CD4-positive, alpha-beta T cell (primary cell): Measurements from ENCODE around the gene DDT. TPM values are rescaled to one million over a fixed set of nuclear protein-coding genes. Genes with fewer than 3 reads are reported as not detected.
A peak's percentile ranks its signal among the peaks of the same experiment; 100 is the strongest.
"Not testable (repeated sequence)": the region's sequence is repeated elsewhere in the genome, so short reads cannot be mapped to it uniquely, and the experiment has no call there.

Source experiments
- ATAC-seq: fragments of 200-7000 bp; cut with Tn5 transposase; one replicate; pipeline ENCODE4 v1.10.0; 2022; ENCODE audit warnings: mild to moderate bottlenecking; ENCODE audit not compliant: poor library complexity
- CTCF ChIA-PET: fragments of 350-600 bp; sonication (Branson Sonifier 250); formaldehyde crosslinking; loops from one replicate; lab custom pipeline; 2021; ENCODE audit warnings: antibody characterized with exemption, inconsistent platforms; lab: Charles Lee
- POLR2A ChIA-PET: fragments of 350-600 bp; sonication (Branson Sonifier 250); formaldehyde crosslinking; loops from one replicate; lab custom pipeline; 2021; ENCODE audit warnings: antibody characterized with exemption, inconsistent platforms; lab: Charles Lee
- DNase-seq, 14 experiments: peaks; one replicate each; pipeline ENCODE4 v3.0.0-alpha.2; 2013 to 2020; ENCODE audit warnings: mixed read lengths in 2 of 14
- H3K27ac ChIP-seq, 2 donors: one replicate each; pipeline versions ENCODE4 v1.5.1 to v1.7.0; 2013; ENCODE audit warnings: low read length in 2 of 2, low read depth in 1 of 2, mild to moderate bottlenecking in 1 of 2
- H3K27me3 ChIP-seq, 2 experiments: 1 replicate in 1 of 2; 2 replicates in 1 of 2; pipeline versions ENCODE4 v1.6.1 to v1.7.0; 2013; ENCODE audit warnings: low read length in 2 of 2, control low read depth in 1 of 2, mild to moderate bottlenecking in 1 of 2, moderate library complexity in 1 of 2; ENCODE audit not compliant: insufficient read depth in 2 of 2, control insufficient read depth in 1 of 2
- H3K36me3 ChIP-seq: one replicate; pipeline ENCODE4 v1.6.1; 2013; ENCODE audit warnings: low read length, control low read depth; ENCODE audit not compliant: insufficient read depth
- H3K4me1 ChIP-seq: one replicate; pipeline ENCODE4 v1.6.1; 2013; ENCODE audit warnings: low read length, control low read depth; ENCODE audit not compliant: insufficient read depth
- H3K4me3 ChIP-seq: one replicate; pipeline ENCODE4 v1.5.1; 2013; ENCODE audit warnings: mild to moderate bottlenecking, low read length, moderate library complexity
- H3K9me3 ChIP-seq, 2 experiments: 1 replicate in 1 of 2; 2 replicates in 1 of 2; pipeline versions ENCODE4 v1.6.1 to v1.7.0; 2013; ENCODE audit warnings: low read length in 2 of 2, mild to moderate bottlenecking in 2 of 2, control low read depth in 1 of 2, moderate library complexity in 1 of 2; ENCODE audit not compliant: control insufficient read depth in 1 of 2, insufficient read depth in 1 of 2
- H3K27ac Mint-ChIP-seq: one replicate; pipeline ENCODE4 v1.8.0; 2020; ENCODE audit warnings: mixed read lengths
- H3K27me3 Mint-ChIP-seq: one replicate; pipeline ENCODE4 v1.8.0; 2021; ENCODE audit warnings: mixed read lengths
- H3K36me3 Mint-ChIP-seq: one replicate; pipeline ENCODE4 v1.8.0; 2021; ENCODE audit warnings: low read depth, mixed read lengths
- H3K4me1 Mint-ChIP-seq: one replicate; pipeline ENCODE4 v1.8.0; 2021; ENCODE audit warnings: low read depth, mixed read lengths
- H3K4me3 Mint-ChIP-seq: one replicate; pipeline ENCODE4 v1.8.0; 2020; ENCODE audit warnings: mild to moderate bottlenecking, mixed read lengths
- H3K9me3 Mint-ChIP-seq: one replicate; pipeline ENCODE4 v1.8.0; 2020; ENCODE audit warnings: mixed read lengths
- intact Hi-C, 2 experiments: fragments of 100-400 bp; cut with DNase I in 1 of 2; cut with micrococcal nuclease in 1 of 2; formaldehyde crosslinking; loops; one replicate each; pipeline versions ENCODE4 v1.15.1 to v1.9.0; 2023 to 2025; cut with DNase I, micrococcal nuclease
- total RNA-seq, 174 experiments: library from RNA in 2 of 174; stranded (reverse) in 2 of 174; gene quantifications; one replicate each; pipeline ENCODE4 v1.2.3 and lab custom pipeline; 2021 to 2026

DDT gene
- total RNA-seq, 2 experiments from 2014 or later: 82.3 to 84.3 TPM

GRCh38 chr22:23979557-23980240, 5.5 kb upstream of the DDT start, which contains the start of gene GSTT2:
TSS of gene GSTT2 (plus strand) at chr22:23980134.
- not testable (repeated sequence) for H3K4me3 Mint-ChIP-seq
- intact Hi-C loops: loop anchor here in 1 of 2 experiments (10.0 kb wide), 1 partner anchor 55 kb away; no protein-coding TSS in a partner anchor

GRCh38 chr22:23977304-23977703, 3.1 kb upstream of the DDT start:
- intact Hi-C loops: loop anchor here in 1 of 2 experiments (10.0 kb wide), 1 partner anchor 53 kb away; no protein-coding TSS in a partner anchor
- H3K27ac Mint-ChIP-seq, CTCF ChIA-PET, H3K9me3 Mint-ChIP-seq, H3K4me3 Mint-ChIP-seq, ATAC-seq, H3K27ac ChIP-seq, H3K4me1 Mint-ChIP-seq, POLR2A ChIA-PET, H3K4me3 ChIP-seq, H3K27me3 Mint-ChIP-seq, DNase-seq, H3K4me1 ChIP-seq, H3K9me3 ChIP-seq, H3K36me3 Mint-ChIP-seq, H3K27me3 ChIP-seq, H3K36me3 ChIP-seq: not testable (repeated sequence)

More at GRCh38 chr22:23979557-23980240, 5.5 kb upstream of the DDT start, which contains the start of gene GSTT2:
- DNase-seq, POLR2A ChIA-PET, H3K4me3 ChIP-seq, H3K4me1 Mint-ChIP-seq, H3K27ac ChIP-seq, H3K9me3 Mint-ChIP-seq, H3K4me1 ChIP-seq, H3K27me3 Mint-ChIP-seq, H3K27me3 ChIP-seq, H3K36me3 Mint-ChIP-seq, H3K9me3 ChIP-seq, ATAC-seq, H3K27ac Mint-ChIP-seq, H3K36me3 ChIP-seq, CTCF ChIA-PET: not testable (repeated sequence)

GRCh38 chr22:23974836-23975352, 653 bp upstream of the DDT start:
- intact Hi-C loops: loop anchor here (5.0 to 10.0 kb wide), 2 partner anchors 48 to 50 kb away; no protein-coding TSS in a partner anchor
- POLR2A ChIA-PET: not testable (repeated sequence)

GRCh38 chr22:23971927-23972326, 2.3 kb downstream of the DDT start:
- intact Hi-C loops: loop anchor here (5.0 to 10.0 kb wide), 2 partner anchors 45 to 47 kb away; no protein-coding TSS in a partner anchor
- peaks cover 30% of the 10 kb centered on the region for H3K36me3 Mint-ChIP-seq
- Histone ChIP-seq H3K36me3 (peaks cover 22% of the 10 kb centered on the region), H3K4me1 (peaks cover 19% of the 10 kb centered on the region)
- H3K27me3 ChIP-seq, H3K27ac ChIP-seq, H3K27ac Mint-ChIP-seq, H3K9me3 Mint-ChIP-seq, ATAC-seq, CTCF ChIA-PET, H3K4me3 ChIP-seq, POLR2A ChIA-PET, H3K9me3 ChIP-seq, H3K27me3 Mint-ChIP-seq: not testable (repeated sequence)
- H3K4me1 Mint-ChIP-seq: peaks cover 15% of the 10 kb centered on the region
- peak overlapping the region; percentile 58 for H3K4me3 Mint-ChIP-seq
- DNase-seq: peak in 1 of 14 experiments; percentile 7

More at GRCh38 chr22:23974836-23975352, 653 bp upstream of the DDT start:
- H3K9me3 Mint-ChIP-seq, H3K4me3 Mint-ChIP-seq, H3K4me1 ChIP-seq, H3K27ac Mint-ChIP-seq, H3K9me3 ChIP-seq, CTCF ChIA-PET, H3K4me3 ChIP-seq, H3K27me3 ChIP-seq, H3K27ac ChIP-seq, DNase-seq, H3K27me3 Mint-ChIP-seq: not testable (repeated sequence)
- H3K36me3 ChIP-seq: peaks cover 14% of the 10 kb centered on the region
- peak; percentile 22 for ATAC-seq
- H3K4me1 Mint-ChIP-seq: peaks cover 11% of the 10 kb centered on the region
- peaks cover 20% of the 10 kb centered on the region for H3K36me3 Mint-ChIP-seq
